Measurements from ENCODE around the gene STARD7.
"Not testable (repeated sequence)": the region's sequence is repeated elsewhere in the genome, so short reads cannot be mapped to it uniquely, and the experiment has no call there.

- not testable (repeated sequence) for TF ChIP-seq JUN (IDR thresholded peaks at IDR 0.05; ENCODE audit: borderline replicate concordance, insufficient read depth, insufficient read length, low read depth); CTCF (IDR thresholded peaks at IDR 0.05; ENCODE audit: extremely low read depth in 1 of 2, insufficient read depth in 1 of 2, low read depth in 1 of 2, low read length in 2 of 2); POLR2A (IDR thresholded peaks at IDR 0.05; ENCODE audit: low read depth, low read length); POLR2AphosphoS5 (IDR thresholded peaks at IDR 0.05; ENCODE audit: insufficient read depth, low read depth, low read length)
Measured at GRCh38 chr2:96141624-96141967, 67.0 kb downstream of the STARD7 start.
